HepG2 (cell line): Measurements from ENCODE around the gene PIEZO2. TPM values are rescaled to one million over a fixed set of nuclear protein-coding genes. Genes with fewer than 3 reads are reported as not detected.

ENCODE experiments used
- ARID4A ChIP-seq: sonication (generic); formaldehyde crosslinking; IDR thresholded peaks from 2 replicates; pipeline ENCODE4 v1.5.0; 2020; ENCODE audit warnings: mild to moderate bottlenecking, missing genetic modification reagents, borderline replicate concordance
- ASH2L ChIP-seq: fragments of 300-600, 200-600 bp; sonication (generic); IDR thresholded peaks from 2 replicates; pipeline ENCODE4 v1.7.0; 2017; ENCODE audit warnings: low read depth, mild to moderate bottlenecking, moderate library complexity, mixed read lengths, low read length; ENCODE audit not compliant: insufficient read length
- DNMT3B ChIP-seq: conservative IDR thresholded peaks from 2 replicates; pipeline ENCODE4 v1.6.1; 2016; ENCODE audit warnings: missing biosample characterization, control low read depth
- KDM5B ChIP-seq: sonication (generic); formaldehyde crosslinking; IDR thresholded peaks from 2 replicates; pipeline ENCODE4 v1.4.0; 2020; ENCODE audit warnings: missing genetic modification reagents, mild to moderate bottlenecking, borderline replicate concordance
- KDM6A ChIP-seq: IDR thresholded peaks from 2 replicates; pipeline ENCODE4 v1.6.1; 2016; ENCODE audit warnings: low read depth
- NFATC3 ChIP-seq: sonication (generic); formaldehyde crosslinking; IDR thresholded peaks from 2 replicates; pipeline ENCODE4 v1.5.1; 2020; ENCODE audit warnings: mild to moderate bottlenecking, missing genetic modification reagents
- NFKBIZ ChIP-seq: IDR thresholded peaks from 2 replicates; pipeline ENCODE4 v1.6.1; 2018; ENCODE audit warnings: missing genetic modification reagents, missing compliant biosample characterization
- POLR2AphosphoS5 ChIP-seq: IDR thresholded peaks from 2 replicates; pipeline ENCODE4 v1.6.1; 2012; ENCODE audit warnings: low read depth, low read length
- SMC3 ChIP-seq: IDR thresholded peaks from 2 replicates; pipeline ENCODE4 v1.6.1; 2011; ENCODE audit warnings: low read length, improper control_type of control experiment
- SP5 ChIP-seq: IDR thresholded peaks from 2 replicates; pipeline ENCODE4 v1.6.1; 2016; ENCODE audit warnings: low read depth, borderline replicate concordance
- SRY ChIP-seq: sonication (generic); formaldehyde crosslinking; IDR thresholded peaks from 2 replicates; pipeline ENCODE4 v1.8.0; 2022; ENCODE audit warnings: mild to moderate bottlenecking, missing genetic modification reagents
- TBP ChIP-seq: sonication (generic); formaldehyde crosslinking; IDR thresholded peaks from 2 replicates; pipeline ENCODE4 v1.5.0; 2020; ENCODE audit warnings: missing genetic modification reagents
- ZBTB2 ChIP-seq: sonication (generic); formaldehyde crosslinking; IDR thresholded peaks from 2 replicates; pipeline ENCODE4 v1.8.0; 2022; ENCODE audit warnings: low read depth, missing genetic modification reagents
- ZBTB43 ChIP-seq: sonication (generic); formaldehyde crosslinking; conservative IDR thresholded peaks from 2 replicates; pipeline ENCODE4 v1.4.0; 2020; ENCODE audit warnings: missing genetic modification reagents
- ZNF18 ChIP-seq: sonication (generic); formaldehyde crosslinking; IDR thresholded peaks from 2 replicates; pipeline ENCODE4 v1.8.0; 2022; ENCODE audit warnings: mild to moderate bottlenecking, missing genetic modification reagents; ENCODE audit not compliant: insufficient replicate concordance
- ZNF24 ChIP-seq: fragments of 450-650 bp; IDR thresholded peaks from 2 replicates; pipeline ENCODE4 v1.6.1; 2017; ENCODE audit warnings: antibody characterized with exemption, mild to moderate bottlenecking
- ZNF281 ChIP-seq: sonication (generic); formaldehyde crosslinking; IDR thresholded peaks from 2 replicates; pipeline ENCODE4 v1.4.0; 2020; ENCODE audit warnings: missing genetic modification reagents, borderline replicate concordance
- ZNF3 ChIP-seq: IDR thresholded peaks from 2 replicates; pipeline ENCODE4 v1.7.0; 2017; ENCODE audit warnings: inconsistent platforms
- ZNF616 ChIP-seq: sonication (generic); formaldehyde crosslinking; IDR thresholded peaks from 2 replicates; pipeline ENCODE4 v1.5.0; 2020; ENCODE audit warnings: low read depth, mild to moderate bottlenecking, missing genetic modification reagents
- ZNF674 ChIP-seq: sonication (generic); formaldehyde crosslinking; IDR thresholded peaks from 2 replicates; pipeline ENCODE4 v1.5.0; 2020; ENCODE audit warnings: low read depth, mild to moderate bottlenecking, missing genetic modification reagents
- polyA plus RNA-seq, 8 experiments: library from polyadenylated mRNA; depleted of rRNA in 3 of 8; stranded (reverse) in 7 of 8; unstranded in 1 of 8; fragments of >200 nt; fragmentation: Illumina TruSeq in 4 of 8; extraction: Trizol in 4 of 8; gene quantifications; 2 replicates each; pipeline versions ENCODE4 v1.2.1 to v1.2.3, GENCODE V29; 2011 to 2016; ENCODE audit warnings: low read depth in 4 of 8, missing spikeins in 1 of 8, mixed read lengths in 1 of 8; ENCODE audit not compliant: insufficient read depth in 1 of 8
- total RNA-seq, 5 experiments: library from RNA; depleted of rRNA; stranded (reverse); fragments of >200 nt; fragmentation: Illumina TruSeq; extraction: Trizol; gene quantifications; 2 replicates each; pipeline ENCODE4 v1.2.3, GENCODE V29; 2016; ENCODE audit warnings: low read depth in 1 of 5

The PIEZO2 gene
- total and polyA plus RNA-seq, 2 of the 13 experiments (the other 11 are each of a cell fraction or from before 2014, with no cell fraction given): 15.2 to 27.2 TPM

DNA sequence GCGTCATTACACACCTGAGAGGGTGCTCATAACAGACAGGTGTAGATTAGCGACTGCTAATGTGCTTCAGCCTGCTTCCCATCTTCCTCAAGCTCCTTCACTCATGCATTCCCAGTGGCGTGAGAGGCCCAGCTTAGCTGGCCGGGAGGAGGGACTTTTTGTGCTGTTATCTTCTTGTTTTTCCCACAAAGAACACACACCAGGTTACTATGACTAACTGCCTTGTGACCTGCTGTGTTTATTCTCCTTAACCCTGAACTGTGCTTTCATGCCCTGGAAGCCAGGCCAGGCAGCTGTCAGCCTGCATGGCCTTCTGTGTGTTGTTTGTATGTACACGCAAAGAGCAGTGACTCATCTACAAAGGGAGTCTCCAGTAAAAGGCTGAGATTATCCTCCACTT, 143.8 kb downstream of the PIEZO2 start (continued):
- TF ChIP-seq ARID4A (peak; percentile 70; the same call in 1 of the 2 replicates), ASH2L (peak; percentile 39), ZBTB2 (CRISPR knock-in tag) (no peak), SP5 (CRISPR knock-in tag) (peak; percentile 99), KDM6A (CRISPR knock-in tag) (peak; percentile 91), KDM5B (CRISPR knock-in tag) (no peak), ZNF24 (0 out of 2 replicates have a peak, but pooled peaks have one; percentile 37), ZNF616 (CRISPR knock-in tag) (no peak), DNMT3B (CRISPR knock-in tag) (no peak), NFKBIZ (peak; percentile 86; the same call in 1 of the 2 replicates), SMC3 (peak; percentile 39; the same call in 1 of the 2 replicates), ZNF674 (CRISPR knock-in tag) (no peak), NFATC3 (CRISPR knock-in tag) (no peak), ZNF281 (CRISPR knock-in tag) (peak; percentile 49; the same call in 1 of the 2 replicates), POLR2AphosphoS5 (peak; percentile 52; the same call in 1 of the 2 replicates), ZNF3 (CRISPR knock-in tag) (no peak), SRY (CRISPR knock-in tag) (no peak), ZBTB43 (CRISPR knock-in tag) (0 out of 2 replicates have a peak, but pooled peaks have one; percentile 69), ZNF18 (no peak), TBP (CRISPR knock-in tag) (no peak)
